ENCODE data around the gene NR6A1.

The NR6A1 gene

DNA sequence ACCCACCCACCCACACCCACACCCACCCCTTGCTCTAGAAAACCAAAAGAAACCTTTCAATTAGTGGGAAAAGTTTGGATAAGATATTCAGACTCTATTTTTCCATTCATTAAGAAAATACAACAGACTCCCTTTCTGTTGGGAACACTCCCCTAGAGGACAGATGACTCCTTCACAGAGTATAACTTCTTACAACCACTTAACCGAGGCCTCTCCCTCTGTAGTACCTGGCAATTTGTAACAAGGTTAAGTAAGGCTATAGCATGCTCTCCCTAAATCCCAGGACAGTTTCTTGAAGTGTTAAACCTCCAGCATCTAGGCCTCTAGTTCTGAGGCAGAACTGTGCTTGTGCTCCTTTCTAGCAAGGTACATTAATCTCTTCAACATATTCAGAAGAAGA lies 188.0 kb downstream of the NR6A1 start:
- Histone ChIP-seq H3K27me3 (ENCODE audit: insufficient read depth, low read length) (no peaks in the 10 kb centered on the region), H3K9me3 (ENCODE audit: low read length) (no peaks in the 10 kb centered on the region), H3K4me1 (ENCODE audit: insufficient read depth, low read length) (no peaks in the 10 kb centered on the region), H3K36me3 (ENCODE audit: insufficient read depth, low read length) (no peaks in the 10 kb centered on the region), H3K4me3 (ENCODE audit: low read length) (no peak overlapping the region), H2AFZ (ENCODE audit: low read depth, low read length) (no peak overlapping the region)

DNA sequence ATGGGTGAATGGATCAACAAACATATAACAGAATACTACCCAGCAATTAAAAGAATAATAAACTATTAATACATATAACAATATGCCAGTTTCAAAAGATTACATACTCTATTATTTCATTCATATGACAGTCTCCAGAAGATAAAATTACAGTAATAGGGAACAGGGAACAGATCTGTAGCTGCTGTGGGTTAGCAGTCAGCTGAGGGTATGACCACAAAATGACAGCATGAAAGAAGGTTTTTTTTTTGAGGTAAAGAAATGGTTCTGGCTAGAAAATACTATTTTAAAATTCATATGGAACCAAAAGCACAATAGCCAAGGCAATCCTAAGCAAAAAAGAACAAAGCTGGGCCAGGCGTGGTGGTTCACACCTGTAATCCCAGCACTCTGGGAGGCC lies 190.9 kb downstream of the NR6A1 start:
- Histone ChIP-seq H3K36me3 (ENCODE audit: insufficient read depth, low read length) (no peaks in the 10 kb centered on the region), H3K9me3 (ENCODE audit: low read length) (no peaks in the 10 kb centered on the region), H3K4me1 (ENCODE audit: insufficient read depth, low read length) (no peaks in the 10 kb centered on the region), H3K4me3 (ENCODE audit: low read length) (no peak overlapping the region), H2AFZ (ENCODE audit: low read depth, low read length) (no peak overlapping the region), H3K27me3 (ENCODE audit: insufficient read depth, low read length) (no peaks in the 10 kb centered on the region)

- H2AFZ ChIP-seq (ENCODE audit: low read depth, low read length), result no peak overlapping the region
- H3K9me3 ChIP-seq (ENCODE audit: low read length), result no peaks in the 10 kb centered on the region
- no peaks in the 10 kb centered on the region for H3K27me3 ChIP-seq (ENCODE audit: insufficient read depth, low read length)
- H3K36me3 ChIP-seq (ENCODE audit: insufficient read depth, low read length), result no peaks in the 10 kb centered on the region
- H3K4me3 ChIP-seq (ENCODE audit: low read length), result no peak overlapping the region
- H3K4me1 ChIP-seq (ENCODE audit: insufficient read depth, low read length), result no peaks in the 10 kb centered on the region
These were observed 194.4 kb downstream of the NR6A1 start for GRCh38 chr9:124576751-124577150.

DNA sequence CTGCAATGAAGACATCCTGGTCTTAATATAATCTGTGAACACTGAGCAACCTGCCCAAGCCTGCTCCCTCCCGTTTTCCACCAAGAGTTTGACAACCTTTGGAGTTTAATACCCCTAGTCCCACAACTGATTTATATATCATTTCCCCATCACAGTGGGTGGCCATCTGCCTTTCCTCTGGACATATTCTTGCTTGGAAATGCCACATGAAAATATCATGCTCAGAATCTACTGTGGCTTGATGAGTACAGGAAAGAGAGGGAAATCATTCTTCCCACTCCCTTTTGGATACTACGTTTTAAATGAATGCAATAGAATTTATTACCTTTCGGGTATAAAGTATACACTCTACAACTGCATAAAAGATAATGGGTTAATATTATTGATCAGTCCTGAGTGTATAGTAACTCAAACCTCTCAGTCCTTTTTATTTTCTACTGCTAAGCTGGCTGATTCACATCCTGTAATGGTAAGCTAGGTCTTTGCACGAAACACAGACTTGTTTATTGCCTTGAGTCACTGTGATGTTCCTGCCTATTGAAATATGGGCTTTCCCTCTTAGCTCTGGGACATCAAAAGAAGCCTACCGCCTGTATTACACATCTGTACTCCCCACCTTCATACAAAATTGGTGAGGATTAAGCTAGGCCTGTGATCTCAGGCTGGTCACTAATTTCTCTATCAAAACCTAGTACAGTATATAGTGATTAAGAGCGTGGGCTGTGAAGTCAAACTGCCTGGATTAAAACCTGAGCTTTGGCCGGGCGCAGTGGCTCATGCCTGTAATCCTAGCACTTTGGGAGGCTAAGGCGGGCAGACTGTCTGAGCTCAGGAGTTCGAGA lies 196.4 kb downstream of the NR6A1 start:
- Histone ChIP-seq H2AFZ (ENCODE audit: low read depth, low read length) (no peak overlapping the region), H3K9me3 (ENCODE audit: low read length) (no peaks in the 10 kb centered on the region), H3K36me3 (ENCODE audit: insufficient read depth, low read length) (no peaks in the 10 kb centered on the region), H3K4me3 (ENCODE audit: low read length) (no peak overlapping the region), H3K4me1 (ENCODE audit: insufficient read depth, low read length) (no peaks in the 10 kb centered on the region), H3K27me3 (ENCODE audit: insufficient read depth, low read length) (no peaks in the 10 kb centered on the region)

- no peaks in the 10 kb centered on the region for H3K4me1 ChIP-seq (ENCODE audit: insufficient read depth, low read length)
- H3K9me3 ChIP-seq (ENCODE audit: low read length), result no peaks in the 10 kb centered on the region
- no peaks in the 10 kb centered on the region for H3K27me3 ChIP-seq (ENCODE audit: insufficient read depth, low read length)
- H2AFZ ChIP-seq (ENCODE audit: low read depth, low read length), result no peak overlapping the region
- no peaks in the 10 kb centered on the region for H3K36me3 ChIP-seq (ENCODE audit: insufficient read depth, low read length)
- H3K4me3 ChIP-seq (ENCODE audit: low read length), result no peak overlapping the region
These were observed 200.0 kb downstream of the NR6A1 start for GRCh38 chr9:124570942-124571666.

DNA sequence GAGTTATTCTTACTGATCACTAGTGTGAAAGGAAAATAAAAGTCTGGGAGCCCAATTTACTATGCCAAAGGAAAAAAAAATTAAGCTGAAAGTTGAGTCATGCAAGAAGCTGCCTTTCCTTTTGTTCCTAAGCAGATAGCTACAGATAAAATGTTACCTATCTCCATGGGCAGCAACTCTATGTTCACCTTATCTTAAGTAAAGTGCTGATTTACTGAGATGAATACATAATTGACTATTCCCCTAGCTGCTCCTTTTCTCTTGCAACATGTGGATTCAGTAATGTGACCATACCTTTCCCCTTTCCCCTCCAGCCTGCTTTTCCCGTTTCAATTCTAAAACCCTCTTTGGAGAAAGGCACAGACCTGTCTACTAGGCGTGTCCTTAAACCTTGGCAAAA lies 201.2 kb downstream of the NR6A1 start:
- H3K4me3 ChIP-seq (ENCODE audit: low read length), result no peak overlapping the region
- H3K9me3 ChIP-seq (ENCODE audit: low read length), result no peaks in the 10 kb centered on the region
- no peaks in the 10 kb centered on the region for H3K27me3 ChIP-seq (ENCODE audit: insufficient read depth, low read length)

GRCh38 chr9:124567362-124567761 lies 203.7 kb downstream of the NR6A1 start:
- Histone ChIP-seq H3K4me3 (ENCODE audit: low read length) (no peak overlapping the region), H3K4me1 (ENCODE audit: insufficient read depth, low read length) (peaks cover 4% of the 10 kb centered on the region), H3K36me3 (ENCODE audit: insufficient read depth, low read length) (no peaks in the 10 kb centered on the region), H3K9me3 (ENCODE audit: low read length) (no peaks in the 10 kb centered on the region), H3K27me3 (ENCODE audit: insufficient read depth, low read length) (no peaks in the 10 kb centered on the region), H2AFZ (ENCODE audit: low read depth, low read length) (no peak overlapping the region)

More for the DNA sequence above, 201.2 kb downstream of the NR6A1 start:
- Histone ChIP-seq H3K4me1 (ENCODE audit: insufficient read depth, low read length) (no peaks in the 10 kb centered on the region), H3K36me3 (ENCODE audit: insufficient read depth, low read length) (no peaks in the 10 kb centered on the region), H2AFZ (ENCODE audit: low read depth, low read length) (no peak overlapping the region)

DNA sequence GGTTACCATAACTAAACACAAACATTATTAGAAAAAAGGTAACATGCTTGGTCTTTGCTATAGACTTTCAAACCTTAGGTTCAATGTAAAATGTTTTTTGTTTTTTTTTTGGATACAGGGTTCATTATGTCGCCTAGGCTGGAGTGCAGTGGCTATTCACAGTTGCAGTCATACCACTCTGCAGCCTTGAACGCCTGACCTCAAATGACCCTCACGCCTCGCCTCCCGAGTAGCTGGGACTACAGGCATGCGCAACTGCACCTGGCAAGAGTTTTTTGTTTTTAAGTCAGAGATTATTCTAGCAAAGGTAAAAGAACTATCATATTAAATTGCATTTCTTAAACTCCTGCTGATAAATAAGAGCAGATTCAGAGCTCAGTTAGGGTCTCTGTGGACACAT lies 208.8 kb downstream of the NR6A1 start:
- no peak overlapping the region for H3K4me3 ChIP-seq (ENCODE audit: low read length)
- no peaks in the 10 kb centered on the region for H3K36me3 ChIP-seq (ENCODE audit: insufficient read depth, low read length)
- no peak overlapping the region for H2AFZ ChIP-seq (ENCODE audit: low read depth, low read length)
- H3K27me3 ChIP-seq (ENCODE audit: insufficient read depth, low read length), result no peaks in the 10 kb centered on the region
- H3K9me3 ChIP-seq (ENCODE audit: low read length), result no peaks in the 10 kb centered on the region
- H3K4me1 ChIP-seq (ENCODE audit: insufficient read depth, low read length), result peaks cover 10% of the 10 kb centered on the region

- Histone ChIP-seq H3K4me3 (ENCODE audit: low read length) (no peak overlapping the region), H3K36me3 (ENCODE audit: insufficient read depth, low read length) (no peaks in the 10 kb centered on the region), H3K4me1 (ENCODE audit: insufficient read depth, low read length) (peaks cover 10% of the 10 kb centered on the region), H2AFZ (ENCODE audit: low read depth, low read length) (no peak overlapping the region), H3K27me3 (ENCODE audit: insufficient read depth, low read length) (no peaks in the 10 kb centered on the region), H3K9me3 (ENCODE audit: low read length) (no peaks in the 10 kb centered on the region)
These were observed 211.2 kb downstream of the NR6A1 start for GRCh38 chr9:124559871-124560270.

GRCh38 chr9:124558777-124559470 lies 212.2 kb downstream of the NR6A1 start:
- no peaks in the 10 kb centered on the region for H3K36me3 ChIP-seq (ENCODE audit: insufficient read depth, low read length)
- H3K4me3 ChIP-seq (ENCODE audit: low read length), result no peak overlapping the region
- no peak overlapping the region for H2AFZ ChIP-seq (ENCODE audit: low read depth, low read length)
- no peaks in the 10 kb centered on the region for H3K27me3 ChIP-seq (ENCODE audit: insufficient read depth, low read length)
- H3K9me3 ChIP-seq (ENCODE audit: low read length), result no peaks in the 10 kb centered on the region
- H3K4me1 ChIP-seq (ENCODE audit: insufficient read depth, low read length), result peaks cover 10% of the 10 kb centered on the region

DNA sequence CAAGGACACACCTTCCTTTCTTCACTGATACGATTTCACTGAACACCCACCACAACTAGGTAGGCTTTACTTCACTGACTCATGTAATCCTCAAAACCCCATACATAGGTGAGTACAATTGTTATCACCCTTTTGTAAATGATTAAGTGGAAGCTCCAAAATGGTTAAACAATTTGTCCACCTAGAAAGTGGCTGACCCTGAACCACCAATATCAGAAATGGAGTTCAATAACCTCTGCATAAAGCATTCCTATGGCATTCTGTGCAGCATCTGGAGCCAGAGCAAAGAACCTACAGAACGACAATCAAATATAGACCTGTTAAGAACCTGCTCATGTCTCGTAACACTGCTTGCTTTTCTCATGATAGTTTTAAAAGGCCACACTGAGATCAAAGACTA lies 213.2 kb downstream of the NR6A1 start:
- Histone ChIP-seq H3K4me1 (ENCODE audit: insufficient read depth, low read length) (peaks cover 10% of the 10 kb centered on the region), H3K27me3 (ENCODE audit: insufficient read depth, low read length) (no peaks in the 10 kb centered on the region), H2AFZ (ENCODE audit: low read depth, low read length) (no peak overlapping the region), H3K36me3 (ENCODE audit: insufficient read depth, low read length) (no peaks in the 10 kb centered on the region), H3K9me3 (ENCODE audit: low read length) (no peaks in the 10 kb centered on the region), H3K4me3 (ENCODE audit: low read length) (no peak overlapping the region)

GRCh38 chr9:124555043-124555442 lies 216.1 kb downstream of the NR6A1 start:
- H3K4me1 ChIP-seq (ENCODE audit: insufficient read depth, low read length), result peaks cover 11% of the 10 kb centered on the region
- no peaks in the 10 kb centered on the region for H3K27me3 ChIP-seq (ENCODE audit: insufficient read depth, low read length)

DNA sequence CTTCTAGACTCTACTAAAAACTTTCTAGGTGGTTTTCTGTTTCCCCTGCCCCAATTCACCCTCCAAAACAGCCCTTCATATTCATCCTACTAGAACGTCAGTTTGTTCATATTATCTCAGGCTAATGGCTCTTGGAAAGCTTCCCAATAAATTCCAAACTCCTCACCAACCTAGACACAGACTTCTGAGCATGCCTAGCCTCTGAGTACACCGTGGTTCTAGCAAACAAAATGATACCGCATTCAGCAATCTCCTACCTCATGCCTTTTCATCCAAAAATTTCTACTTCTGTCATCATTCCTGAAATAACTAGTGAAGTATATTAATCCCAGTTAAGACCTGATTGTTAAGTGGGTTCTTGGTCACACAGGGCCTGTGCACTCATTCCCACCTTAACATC lies 217.4 kb downstream of the NR6A1 start:
- no peaks in the 10 kb centered on the region for H3K9me3 ChIP-seq (ENCODE audit: low read length)
- H3K36me3 ChIP-seq (ENCODE audit: insufficient read depth, low read length), result no peaks in the 10 kb centered on the region
- H3K4me1 ChIP-seq (ENCODE audit: insufficient read depth, low read length), result peaks cover 11% of the 10 kb centered on the region
- H3K4me3 ChIP-seq (ENCODE audit: low read length), result no peak overlapping the region
- H2AFZ ChIP-seq (ENCODE audit: low read depth, low read length), result no peak overlapping the region
- no peaks in the 10 kb centered on the region for H3K27me3 ChIP-seq (ENCODE audit: insufficient read depth, low read length)

More at GRCh38 chr9:124555043-124555442, 216.1 kb downstream of the NR6A1 start:
- no peaks in the 10 kb centered on the region for H3K9me3 ChIP-seq (ENCODE audit: low read length)
- no peak overlapping the region for H2AFZ ChIP-seq (ENCODE audit: low read depth, low read length)
- H3K36me3 ChIP-seq (ENCODE audit: insufficient read depth, low read length), result no peaks in the 10 kb centered on the region
- H3K4me3 ChIP-seq (ENCODE audit: low read length), result no peak overlapping the region
